Middle frontal gyrus (tissue), 1 donor: ENCODE data around the gene ITSN2.
"Not testable (repeated sequence)": the region's sequence is repeated elsewhere in the genome, so short reads cannot be mapped to it uniquely, and the experiment has no call there.

ENCODE experiments used
- DNase-seq: peaks from one replicate; pipeline ENCODE4 v3.0.0-alpha.2; 2015; ENCODE audit warnings: low spot score; ENCODE audit errors: extremely low spot score

The ITSN2 gene

GRCh38 chr2:24363301-24363700, 3.0 kb upstream of the ITSN2 start:
- no peak for DNase-seq

- DNase-seq, result no peak
These were observed 1.9 kb upstream of the ITSN2 start for GRCh38 chr2:24362253-24362652.

- no peak for DNase-seq
These were observed 611 bp upstream of the ITSN2 start for GRCh38 chr2:24360963-24361330.

- no peak for DNase-seq
These were observed 947 bp downstream of the ITSN2 start for GRCh38 chr2:24359129-24360049.

- not testable (repeated sequence) for DNase-seq
These were observed 2.6 kb downstream of the ITSN2 start for GRCh38 chr2:24357767-24358166.

- not testable (repeated sequence) for DNase-seq
These were observed 3.2 kb downstream of the ITSN2 start for GRCh38 chr2:24357115-24357514.

GRCh38 chr2:24354957-24355356, 5.4 kb downstream of the ITSN2 start:
- no peak for DNase-seq

GRCh38 chr2:24354395-24354794, 5.9 kb downstream of the ITSN2 start:
- DNase-seq, result no peak

GRCh38 chr2:24353973-24354372, 6.4 kb downstream of the ITSN2 start:
- no peak for DNase-seq

- DNase-seq, result no peak
These were observed 7.0 kb downstream of the ITSN2 start for GRCh38 chr2:24353364-24353763.

- DNase-seq, result no peak
These were observed 7.7 kb downstream of the ITSN2 start for GRCh38 chr2:24352664-24353063.

- no peak for DNase-seq
These were observed 8.4 kb downstream of the ITSN2 start for GRCh38 chr2:24351981-24352380.

- DNase-seq, result no peak
These were observed 8.8 kb downstream of the ITSN2 start for GRCh38 chr2:24351627-24351938.

- no peak for DNase-seq
These were observed 9.3 kb downstream of the ITSN2 start for GRCh38 chr2:24350826-24351626.

- DNase-seq, result no peak
These were observed 11.2 kb downstream of the ITSN2 start for GRCh38 chr2:24349097-24349496.

GRCh38 chr2:24345937-24346336, 14.4 kb downstream of the ITSN2 start:
- DNase-seq, result no peak

GRCh38 chr2:24343225-24343882, 17.0 kb downstream of the ITSN2 start:
- DNase-seq, result no peak

- DNase-seq, result no peak
These were observed 18.0 kb downstream of the ITSN2 start for GRCh38 chr2:24342110-24342910.

- no peak for DNase-seq
These were observed 20.5 kb downstream of the ITSN2 start for GRCh38 chr2:24339856-24340262.

- DNase-seq, result not testable (repeated sequence)
These were observed 21.2 kb downstream of the ITSN2 start for GRCh38 chr2:24339098-24339497.

- no peak for DNase-seq
These were observed 22.4 kb downstream of the ITSN2 start for GRCh38 chr2:24337890-24338289.
